Natural killer cell (primary cell): ENCODE data around the gene HSFX3. TPM values are rescaled to one million over a fixed set of nuclear protein-coding genes. Genes with fewer than 3 reads are reported as not detected.

Experiments
- ATAC-seq, 3 donors: fragments of 150-1000 bp in 2 of 3; fragments of 200-7000 bp in 1 of 3; cut with Tn5 transposase; 1 replicate in 1 of 3; 2 replicates in 2 of 3; pipeline ENCODE4 v1.10.0; 2021; ENCODE audit warnings: mild to moderate bottlenecking in 2 of 3, moderate library complexity in 2 of 3
- DNase-seq, 2 donors: peaks; one replicate each; pipeline versions ENCODE4 v3.0.0 to v3.0.0-alpha.2; 2013 to 2021; ENCODE audit warnings: mixed read lengths in 1 of 2
- H3K27ac ChIP-seq: one replicate; pipeline ENCODE4 v1.5.1; 2013; ENCODE audit warnings: mild to moderate bottlenecking, low read length
- H3K27me3 ChIP-seq: one replicate; pipeline ENCODE4 v1.6.1; 2013; ENCODE audit warnings: low read length; ENCODE audit not compliant: control insufficient read depth, insufficient read depth
- H3K36me3 ChIP-seq: one replicate; pipeline ENCODE4 v1.6.1; 2013; ENCODE audit warnings: low read length; ENCODE audit not compliant: control insufficient read depth, insufficient read depth
- H3K4me1 ChIP-seq: one replicate; pipeline ENCODE4 v1.6.1; 2013; ENCODE audit warnings: low read length; ENCODE audit not compliant: control insufficient read depth, insufficient read depth
- H3K4me3 ChIP-seq: one replicate; pipeline ENCODE4 v1.5.1; 2013; ENCODE audit warnings: low read length
- H3K9me3 ChIP-seq: one replicate; pipeline ENCODE4 v1.6.1; 2013; ENCODE audit warnings: low read length; ENCODE audit not compliant: control insufficient read depth, insufficient read depth
- H3K27ac Mint-ChIP-seq, 2 donors: one replicate each; pipeline ENCODE4 v1.8.0; 2022; ENCODE audit warnings: mild to moderate bottlenecking in 2 of 2, mixed read lengths in 2 of 2, moderate library complexity in 1 of 2
- H3K27me3 Mint-ChIP-seq, 2 donors: one replicate each; pipeline ENCODE4 v1.8.0; 2022; ENCODE audit warnings: low read depth in 2 of 2, mixed read lengths in 2 of 2
- H3K36me3 Mint-ChIP-seq: one replicate; pipeline ENCODE4 v1.8.0; 2022; ENCODE audit warnings: mixed read lengths
- H3K4me1 Mint-ChIP-seq, 2 donors: one replicate each; pipeline ENCODE4 v1.8.0; 2022; ENCODE audit warnings: mixed read lengths in 2 of 2
- H3K4me3 Mint-ChIP-seq: one replicate; pipeline ENCODE4 v1.8.0; 2022; ENCODE audit warnings: mild to moderate bottlenecking, moderate library complexity, mixed read lengths
- H3K9me3 Mint-ChIP-seq, 2 donors: one replicate each; pipeline ENCODE4 v1.8.0; 2022; ENCODE audit warnings: mixed read lengths in 2 of 2
- CTCF ChIP-seq: fragments of 200-600 bp; IDR thresholded peaks from one replicate; pipeline ENCODE4 v1.8.0; 2022; ENCODE audit warnings: antibody characterized with exemption
- WGBS: methylation state at CpG from one replicate; pipeline ENCODE4 v1.1.7; 2013; ENCODE audit warnings: missing lambda C conversion rate; ENCODE audit not compliant: insufficient coverage; 5-methylcytosine and 5-hydroxymethylcytosine counted together
- intact Hi-C: fragments of 100-400 bp; cut with micrococcal nuclease; formaldehyde crosslinking; loops from one replicate; pipeline ENCODE4 v1.14.2; 2022
- total RNA-seq, 4 donors: library from RNA; stranded (reverse); fragments of 120-200 nt in 1 of 4; gene quantifications; one replicate each; pipeline versions ENCODE4 v1.2.3 to v1.2.4, GENCODE V29; 2013 to 2022

The HSFX3 gene
- total RNA-seq, 3 donors from 2014 or later (not counting 1 experiment from before 2014, with no cell fraction given): not detected

- intact Hi-C loops: loop anchor here (1.0 to 10.0 kb wide), 3 partner anchors 9 to 1599 kb away; partner anchors contain the start of genes FMR1, IDS and TMEM185A
- no peak for TF ChIP-seq CTCF
- DNase-seq (peak; percentile 40 to 56), ATAC-seq (peak; percentile 68 to 86 (median 83))
- 11% methylated on average over 9 of the region's 9 CpGs for WGBS
- H3K9me3 Mint-ChIP-seq: no peaks in the 10 kb centered on the region
- H3K4me1 Mint-ChIP-seq: peaks cover 53 to 59% of the 10 kb centered on the region in 2 donors
- Histone ChIP-seq H3K36me3 (no peaks in the 10 kb centered on the region), H3K4me1 (peaks cover 45% of the 10 kb centered on the region), H3K4me3 (no peak overlapping the region), H3K9me3 (no peaks in the 10 kb centered on the region), H3K27ac (peak overlapping the region; percentile 82), H3K27me3 (no peaks in the 10 kb centered on the region)
- H3K4me3 Mint-ChIP-seq: peak overlapping the region; percentile 45
- no peaks in the 10 kb centered on the region for H3K36me3 Mint-ChIP-seq
- peak overlapping the region; percentile 88 for H3K27ac Mint-ChIP-seq
- no peaks in the 10 kb centered on the region for H3K27me3 Mint-ChIP-seq
Measured at GRCh38 chrX:149513825-149514428, 35.8 kb downstream of the HSFX3 start.

- Histone ChIP-seq H3K9me3 (no peaks in the 10 kb centered on the region), H3K4me3 (no peak overlapping the region), H3K27me3 (no peaks in the 10 kb centered on the region), H3K4me1 (peaks cover 45% of the 10 kb centered on the region), H3K27ac (peak overlapping the region; percentile 82), H3K36me3 (no peaks in the 10 kb centered on the region)
- WGBS: 65% methylated on average over 4 of the region's 4 CpGs
- intact Hi-C loops: loop anchor here (5.0 to 10.0 kb wide), 2 partner anchors 120 to 1598 kb away; partner anchors contain the start of genes FMR1 and TMEM185A
- TF ChIP-seq CTCF: peak; percentile 59
- Mint-ChIP-seq H3K4me3 (peak overlapping the region; percentile 60), H3K27me3 (peaks cover 0 to 2% of the 10 kb centered on the region in 2 donors), H3K36me3 (no peaks in the 10 kb centered on the region), H3K9me3 (no peaks in the 10 kb centered on the region), H3K27ac (peak overlapping the region; percentile 88), H3K4me1 (peaks cover 45 to 52% of the 10 kb centered on the region in 2 donors)
- ATAC-seq: peak; percentile 42 to 59 (median 46)
- peak; percentile 35 to 81 for DNase-seq
Measured at GRCh38 chrX:149512225-149512885, 37.4 kb downstream of the HSFX3 start.

GRCh38 chrX:149511081-149511480 is 38.6 kb downstream of the HSFX3 start:
- ATAC-seq (no peak), DNase-seq (no peak)
- H3K9me3 Mint-ChIP-seq: no peaks in the 10 kb centered on the region
- H3K27me3 Mint-ChIP-seq: peaks cover 0 to 10% of the 10 kb centered on the region in 2 donors
- H3K9me3 ChIP-seq: no peaks in the 10 kb centered on the region
- intact Hi-C loops: loop anchor here (5.0 to 10.0 kb wide), 2 partner anchors 121 to 1596 kb away; partner anchors contain the start of genes FMR1 and TMEM185A
- H3K4me3 ChIP-seq: no peak overlapping the region
- no peaks in the 10 kb centered on the region for H3K27me3 ChIP-seq
- no peak for TF ChIP-seq CTCF
- H3K4me3 Mint-ChIP-seq: no peak overlapping the region
- peaks cover 44% of the 10 kb centered on the region for H3K4me1 ChIP-seq
- H3K36me3 Mint-ChIP-seq: no peaks in the 10 kb centered on the region
- peak overlapping the region in 1 of 2 donors; percentile 8 for H3K27ac Mint-ChIP-seq
- H3K36me3 ChIP-seq: no peaks in the 10 kb centered on the region
- peaks cover 36 to 39% of the 10 kb centered on the region in 2 donors for H3K4me1 Mint-ChIP-seq
- H3K27ac ChIP-seq: no peak overlapping the region
- 94% methylated on average over 5 of the region's 5 CpGs for WGBS
